HEK293 (cell line): ENCODE measurements around the gene CACNA1E.

Experiments used
- CTCF ChIA-PET: fragments of 350-600 bp; formaldehyde crosslinking; extraction: SDS; loops from one replicate; lab custom pipeline; 2021; ENCODE audit warnings: antibody characterized with exemption; lab: Yijun Ruan, JAX
- POLR2A ChIA-PET: fragments of 300-600 bp; formaldehyde crosslinking; extraction: SDS; loops from one replicate; lab custom pipeline; 2020; ENCODE audit warnings: antibody characterized with exemption, inconsistent platforms; lab: Yijun Ruan, JAX
- H3K27ac ChIP-seq: fragments of 200-500 bp; sonication (Bioruptor generic); 2 replicates; pipeline ENCODE4 v1.5.1; 2014; ENCODE audit warnings: low read depth, low read length, control low read depth, inconsistent platforms; ENCODE audit errors: extremely low read depth
- H3K36me3 ChIP-seq, 2 experiments: fragments of 200-500 bp in 1 of 2; sonication (Bioruptor generic) in 1 of 2; 1 replicate in 1 of 2; 2 replicates in 1 of 2; pipeline ENCODE4 v1.5.1; 2014 to 2017; ENCODE audit warnings: inconsistent platforms in 2 of 2, low read length in 2 of 2; ENCODE audit not compliant: control insufficient read depth in 2 of 2, insufficient read depth in 1 of 2
- H3K4me1 ChIP-seq: fragments of 200-500 bp; sonication (Bioruptor generic); 2 replicates; pipeline ENCODE4 v1.5.1; 2014; ENCODE audit warnings: mild to moderate bottlenecking, low read length, inconsistent platforms; ENCODE audit not compliant: control insufficient read depth, insufficient read depth
- H3K4me3 ChIP-seq: 2 replicates; pipeline ENCODE4 v1.5.1; 2011; ENCODE audit warnings: low read depth, mild to moderate bottlenecking, control low read depth, low read length, moderate library complexity
- H3K9me3 ChIP-seq: fragments of 200-500 bp; sonication (Bioruptor generic); 2 replicates; pipeline ENCODE4 v1.5.1; 2014; ENCODE audit warnings: low read depth, low read length, inconsistent platforms; ENCODE audit not compliant: control insufficient read depth, insufficient read depth
- HOXA7 ChIP-seq: sonication (generic); formaldehyde crosslinking; IDR thresholded peaks from 2 replicates; pipeline ENCODE4 v1.8.1; 2022; ENCODE audit warnings: missing genetic modification reagents, borderline replicate concordance
- KLF1 ChIP-seq: fragments of 450-650 bp; formaldehyde crosslinking; IDR thresholded peaks from 2 replicates; pipeline ENCODE4 v1.5.1; 2016; ENCODE audit warnings: missing biosample characterization, missing genetic modification characterization
- KLF9 ChIP-seq: fragments of 450-650 bp; formaldehyde crosslinking; IDR thresholded peaks from 2 replicates; pipeline ENCODE4 v1.5.1; 2016; ENCODE audit warnings: missing biosample characterization, missing genetic modification characterization, low read depth
- SCRT2 ChIP-seq: fragments of 450-650 bp; formaldehyde crosslinking; IDR thresholded peaks from 2 replicates; pipeline ENCODE4 v1.5.1; 2016; ENCODE audit warnings: missing biosample characterization, missing genetic modification characterization
- YY2 ChIP-seq: fragments of 450-650 bp; formaldehyde crosslinking; IDR thresholded peaks from 2 replicates; pipeline ENCODE4 v1.5.1; 2016; ENCODE audit warnings: missing biosample characterization, missing genetic modification characterization
- ZBTB20 ChIP-seq: fragments of 450-650 bp; formaldehyde crosslinking; IDR thresholded peaks from 2 replicates; pipeline ENCODE4 v1.5.1; 2016; ENCODE audit warnings: missing biosample characterization, missing genetic modification characterization
- ZBTB48 ChIP-seq: fragments of 450-650 bp; formaldehyde crosslinking; IDR thresholded peaks from 2 replicates; pipeline ENCODE4 v1.5.1; 2016; ENCODE audit warnings: missing biosample characterization, missing genetic modification characterization
- ZNF175 ChIP-seq: fragments of 450-650 bp; formaldehyde crosslinking; IDR thresholded peaks from 2 replicates; pipeline ENCODE4 v1.5.1; 2016; ENCODE audit warnings: missing biosample characterization, missing genetic modification characterization
- ZNF2 ChIP-seq: fragments of 450-650 bp; formaldehyde crosslinking; IDR thresholded peaks from 2 replicates; pipeline ENCODE4 v1.5.1; 2016; ENCODE audit warnings: missing biosample characterization, missing genetic modification characterization
- ZNF202 ChIP-seq: fragments of 450-650 bp; formaldehyde crosslinking; IDR thresholded peaks from 2 replicates; pipeline ENCODE4 v1.5.1; 2016; ENCODE audit warnings: missing biosample characterization, missing genetic modification characterization, borderline replicate concordance
- ZNF354C ChIP-seq: fragments of 450-650 bp; formaldehyde crosslinking; IDR thresholded peaks from 2 replicates; pipeline ENCODE4 v1.5.1; 2016; ENCODE audit warnings: missing biosample characterization, missing genetic modification characterization, low read depth, borderline replicate concordance
- ZNF37A ChIP-seq: fragments of 450-650 bp; IDR thresholded peaks from 2 replicates; pipeline ENCODE4 v1.5.1; 2018; ENCODE audit warnings: missing biosample characterization, missing genetic modification characterization
- ZNF501 ChIP-seq: fragments of 450-650 bp; formaldehyde crosslinking; IDR thresholded peaks from 2 replicates; pipeline ENCODE4 v1.5.1; 2016; ENCODE audit warnings: missing biosample characterization, missing genetic modification characterization
- ZNF626 ChIP-seq: fragments of 450-650 bp; sonication (Bioruptor Pico); formaldehyde crosslinking; IDR thresholded peaks from 2 replicates; pipeline ENCODE4 v1.5.1; 2018; ENCODE audit warnings: missing biosample characterization, missing genetic modification characterization, inconsistent platforms
- ZNF654 ChIP-seq: fragments of 450-650 bp; formaldehyde crosslinking; IDR thresholded peaks from 2 replicates; pipeline ENCODE4 v1.5.1; 2016; ENCODE audit warnings: low read depth, missing biosample characterization, missing genetic modification characterization
- ZNF785 ChIP-seq: fragments of 450-650 bp; formaldehyde crosslinking; IDR thresholded peaks from 2 replicates; pipeline ENCODE4 v1.5.1; 2016; ENCODE audit warnings: missing biosample characterization, missing genetic modification characterization
- ZNF837 ChIP-seq: fragments of 450-650 bp; formaldehyde crosslinking; IDR thresholded peaks from 2 replicates; pipeline ENCODE4 v1.5.1; 2016; ENCODE audit warnings: missing biosample characterization, missing genetic modification characterization
- ZNF843 ChIP-seq: fragments of 450-650 bp; formaldehyde crosslinking; IDR thresholded peaks from 2 replicates; pipeline ENCODE4 v1.5.1; 2016; ENCODE audit warnings: missing biosample characterization, missing genetic modification characterization
- TF ChIP-seq, protein P1 (sequence below): fragments of 450-650 bp; formaldehyde crosslinking; IDR thresholded peaks from 2 replicates; pipeline ENCODE4 v1.5.1; 2016; ENCODE audit warnings: missing biosample characterization, missing genetic modification characterization
- TF ChIP-seq, protein P2 (sequence below): fragments of 450-650 bp; formaldehyde crosslinking; IDR thresholded peaks from 2 replicates; pipeline ENCODE4 v1.5.1; 2016; ENCODE audit warnings: missing biosample characterization, missing genetic modification characterization
- TF ChIP-seq, protein P3 (sequence below): fragments of 450-650 bp; formaldehyde crosslinking; IDR thresholded peaks from 2 replicates; pipeline ENCODE4 v1.5.1; 2017; ENCODE audit warnings: missing biosample characterization, missing genetic modification characterization

Gene CACNA1E

DNA sequence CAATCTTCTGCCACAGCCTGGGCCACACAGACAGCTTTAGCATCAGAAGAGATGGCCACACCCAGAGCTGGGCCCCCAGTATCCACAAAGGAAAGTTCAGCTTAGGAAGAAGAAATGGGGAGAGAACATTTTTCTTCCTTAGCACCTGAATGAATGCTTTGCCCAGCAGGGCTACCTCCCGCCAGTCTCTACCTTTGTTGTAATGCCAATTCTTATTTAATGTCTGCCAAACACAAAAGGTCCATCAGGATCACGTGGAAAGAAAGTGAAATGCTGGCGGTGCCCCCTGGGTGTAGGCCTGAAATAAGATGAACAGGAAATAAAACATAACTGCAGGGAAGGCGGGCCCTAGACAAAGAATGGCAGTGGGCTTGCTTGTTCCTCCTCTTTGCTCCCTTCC is 125.6 kb downstream of the CACNA1E start:
- Histone ChIP-seq H3K4me3 (no peak overlapping the region), H3K27ac (no peak overlapping the region), H3K36me3 (no peaks in the 10 kb centered on the region), H3K9me3 (no peaks in the 10 kb centered on the region), H3K4me1 (no peaks in the 10 kb centered on the region)
- POLR2A ChIA-PET: no interaction called here
- CTCF ChIA-PET: no interaction called here
- TF ChIP-seq YY2 (tag by site-specific recombination) (no peak), ZNF202 (tag by site-specific recombination) (no peak), KLF9 (tag by site-specific recombination) (no peak), SCRT2 (no peak), HOXA7 (CRISPR knock-in tag) (no peak)

DNA sequence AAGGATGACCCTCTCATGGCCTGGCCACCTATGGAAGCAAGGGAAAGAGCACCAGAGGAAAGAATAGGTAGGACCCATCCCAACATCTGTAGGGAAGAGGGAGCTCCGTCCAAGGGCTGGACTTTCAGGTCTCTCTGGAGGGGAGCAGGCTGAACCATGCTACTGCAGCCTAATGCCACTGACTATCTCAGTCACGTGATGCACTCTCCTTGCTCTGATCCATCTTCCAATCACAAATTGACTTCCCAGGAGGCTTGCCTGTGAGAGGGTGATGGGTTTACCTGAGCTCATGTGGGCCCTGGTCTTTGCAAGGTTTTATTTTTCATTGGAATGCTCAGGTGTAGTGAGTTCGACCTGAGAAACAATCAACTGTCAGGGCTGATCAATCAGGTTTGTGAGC is 128.8 kb downstream of the CACNA1E start:
- no peak overlapping the region for H3K4me3 ChIP-seq
- no peak overlapping the region for H3K27ac ChIP-seq
- no peaks in the 10 kb centered on the region for H3K9me3 ChIP-seq
- CTCF ChIA-PET: no interaction called here
- POLR2A ChIA-PET: no interaction called here
- H3K4me1 ChIP-seq: no peaks in the 10 kb centered on the region
- no peak for TF ChIP-seq ZBTB20 (tag by site-specific recombination)
- H3K36me3 ChIP-seq: no peaks in the 10 kb centered on the region

DNA sequence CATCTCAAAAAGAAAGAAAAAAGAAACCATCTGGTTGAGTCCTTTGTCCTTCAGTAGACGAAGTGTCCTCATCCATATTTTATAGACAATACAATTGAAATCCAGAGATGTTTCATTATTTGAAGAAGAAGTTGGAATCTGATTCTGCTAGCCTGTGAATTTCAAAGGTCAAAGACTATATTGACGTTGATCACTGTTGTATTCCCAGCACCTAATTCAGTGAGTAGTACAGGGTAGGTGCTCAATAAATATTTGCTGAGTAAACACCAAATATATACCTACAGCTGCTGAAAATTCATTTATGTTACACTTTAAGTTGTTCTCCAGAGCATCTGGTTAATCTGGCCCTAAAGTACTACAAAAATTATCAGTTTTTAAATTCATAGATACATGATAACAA is 135.2 kb downstream of the CACNA1E start:
- POLR2A ChIA-PET: no interaction called here
- Histone ChIP-seq H3K27ac (no peak overlapping the region), H3K4me1 (no peaks in the 10 kb centered on the region), H3K36me3 (no peaks in the 10 kb centered on the region), H3K9me3 (no peaks in the 10 kb centered on the region), H3K4me3 (no peak overlapping the region)
- TF ChIP-seq ZNF843 (tag by site-specific recombination) (no peak), ZNF175 (tag by site-specific recombination) (no peak)
- CTCF ChIA-PET: no interaction called here

DNA sequence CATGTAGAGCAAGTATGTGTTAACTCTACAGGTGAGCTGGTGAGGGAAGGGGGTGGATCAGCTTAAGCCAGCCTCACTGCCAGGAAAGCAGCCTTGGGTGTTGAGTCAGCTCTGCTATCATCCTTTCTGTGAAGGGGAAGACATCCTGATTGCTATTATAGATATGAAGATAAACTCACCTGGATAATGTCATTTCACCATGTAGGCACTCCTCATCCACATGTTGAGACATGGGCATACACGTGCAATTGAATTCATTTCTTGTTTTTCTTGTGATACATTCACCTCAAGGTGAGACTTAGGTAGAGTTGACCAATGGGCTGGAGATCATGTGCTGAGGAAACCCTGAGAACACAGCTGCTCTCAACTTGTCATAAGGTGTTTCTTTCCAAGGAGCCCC is 136.9 kb downstream of the CACNA1E start:
- no peaks in the 10 kb centered on the region for H3K9me3 ChIP-seq
- H3K27ac ChIP-seq: no peak overlapping the region
- no peak for TF ChIP-seq ZNF37A (tag by site-specific recombination)
- TF ChIP-seq ZNF501 (tag by site-specific recombination): no peak
- no peak for TF ChIP-seq ZNF626 (tag by site-specific recombination)
- TF ChIP-seq ZNF654: no peak
- TF ChIP-seq ZBTB48 (tag by site-specific recombination): no peak
- TF ChIP-seq, protein P1, sequence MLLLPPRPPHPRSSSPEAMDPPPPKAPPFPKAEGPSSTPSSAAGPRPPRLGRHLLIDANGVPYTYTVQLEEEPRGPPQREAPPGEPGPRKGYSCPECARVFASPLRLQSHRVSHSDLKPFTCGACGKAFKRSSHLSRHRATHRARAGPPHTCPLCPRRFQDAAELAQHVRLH (tag by site-specific recombination): no peak
- TF ChIP-seq ZNF785 (tag by site-specific recombination): no peak
- no peak for TF ChIP-seq ZNF2 (tag by site-specific recombination)
- TF ChIP-seq KLF1: no peak
- TF ChIP-seq, protein P2, sequence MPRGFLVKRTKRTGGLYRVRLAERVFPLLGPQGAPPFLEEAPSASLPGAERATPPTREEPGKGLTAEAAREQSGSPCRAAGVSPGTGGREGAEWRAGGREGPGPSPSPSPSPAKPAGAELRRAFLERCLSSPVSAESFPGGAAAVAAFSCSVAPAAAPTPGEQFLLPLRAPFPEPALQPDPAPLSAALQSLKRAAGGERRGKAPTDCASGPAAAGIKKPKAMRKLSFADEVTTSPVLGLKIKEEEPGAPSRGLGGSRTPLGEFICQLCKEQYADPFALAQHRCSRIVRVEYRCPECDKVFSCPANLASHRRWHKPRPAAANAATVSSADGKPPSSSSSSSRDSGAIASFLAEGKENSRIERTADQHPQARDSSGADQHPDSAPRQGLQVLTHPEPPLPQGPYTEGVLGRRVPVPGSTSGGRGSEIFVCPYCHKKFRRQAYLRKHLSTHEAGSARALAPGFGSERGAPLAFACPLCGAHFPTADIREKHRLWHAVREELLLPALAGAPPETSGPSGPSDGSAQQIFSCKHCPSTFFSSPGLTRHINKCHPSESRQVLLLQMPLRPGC (tag by site-specific recombination): no peak
- no peak for TF ChIP-seq SCRT2
- TF ChIP-seq ZNF354C: no peak
- TF ChIP-seq ZNF837 (tag by site-specific recombination): no peak
- TF ChIP-seq, protein P3, sequence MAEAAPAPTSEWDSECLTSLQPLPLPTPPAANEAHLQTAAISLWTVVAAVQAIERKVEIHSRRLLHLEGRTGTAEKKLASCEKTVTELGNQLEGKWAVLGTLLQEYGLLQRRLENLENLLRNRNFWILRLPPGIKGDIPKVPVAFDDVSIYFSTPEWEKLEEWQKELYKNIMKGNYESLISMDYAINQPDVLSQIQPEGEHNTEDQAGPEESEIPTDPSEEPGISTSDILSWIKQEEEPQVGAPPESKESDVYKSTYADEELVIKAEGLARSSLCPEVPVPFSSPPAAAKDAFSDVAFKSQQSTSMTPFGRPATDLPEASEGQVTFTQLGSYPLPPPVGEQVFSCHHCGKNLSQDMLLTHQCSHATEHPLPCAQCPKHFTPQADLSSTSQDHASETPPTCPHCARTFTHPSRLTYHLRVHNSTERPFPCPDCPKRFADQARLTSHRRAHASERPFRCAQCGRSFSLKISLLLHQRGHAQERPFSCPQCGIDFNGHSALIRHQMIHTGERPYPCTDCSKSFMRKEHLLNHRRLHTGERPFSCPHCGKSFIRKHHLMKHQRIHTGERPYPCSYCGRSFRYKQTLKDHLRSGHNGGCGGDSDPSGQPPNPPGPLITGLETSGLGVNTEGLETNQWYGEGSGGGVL: no peak
- H3K4me3 ChIP-seq: no peak overlapping the region
- ChIA-PET CTCF (no interaction called here), POLR2A (no interaction called here)
- no peaks in the 10 kb centered on the region for H3K4me1 ChIP-seq
- H3K36me3 ChIP-seq: no peaks in the 10 kb centered on the region
